Stimulated activated CD4-positive, alpha-beta T cell treated with anti-CD3 and anti-CD28 coated beads, Interleukin-4, amount 100 ng/mL, for 4 hours (primary cell): ENCODE data around the gene KRTAP5-10.
"Not testable (repeated sequence)": the region's sequence is repeated elsewhere in the genome, so short reads cannot be mapped to it uniquely, and the experiment has no call there.

Source experiments
- DNase-seq, 2 experiments: peaks; one replicate each; pipeline ENCODE4 v3.0.0-alpha.2; 2020

KRTAP5-10 gene

DNA sequence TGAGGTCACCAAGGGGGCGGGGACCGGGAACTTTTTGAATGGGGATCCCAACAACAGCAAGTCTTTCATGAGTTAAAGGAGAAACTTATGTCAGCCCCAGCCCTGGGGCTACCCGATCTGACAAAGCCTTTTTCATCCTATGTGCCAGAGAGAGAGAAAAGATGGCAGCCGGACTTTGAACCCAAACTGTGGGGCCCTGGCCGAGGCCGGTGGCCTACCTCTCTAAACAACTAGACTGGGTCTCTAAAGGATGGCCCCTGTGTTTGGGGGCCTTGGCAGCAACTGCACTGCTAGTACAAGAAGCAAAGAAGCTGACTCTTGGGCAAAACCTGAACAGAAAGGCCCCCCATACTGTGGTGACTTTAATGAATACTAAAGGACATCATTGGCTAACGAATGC, 48.6 kb downstream of the KRTAP5-10 start:
- DNase-seq = not testable (repeated sequence)

- DNase-seq = not testable (repeated sequence)
These were observed 49.1 kb downstream of the KRTAP5-10 start for GRCh38 chr11:71614366-71614917.

- not testable (repeated sequence) for DNase-seq
These were observed 49.6 kb downstream of the KRTAP5-10 start for GRCh38 chr11:71615003-71615402.
